ENCODE measurements around the gene NPIPA5. TPM values are rescaled to one million over a fixed set of nuclear protein-coding genes. Genes with fewer than 3 reads are reported as not detected.
A peak's percentile ranks its signal among the peaks of the same experiment; 100 is the strongest.
"Not testable (repeated sequence)": the region's sequence is repeated elsewhere in the genome, so short reads cannot be mapped to it uniquely, and the experiment has no call there.

Gene NPIPA5
- total and polyA plus RNA-seq, 9 donors = 3.9 to 92.2 (median 21.0) TPM

DNA sequence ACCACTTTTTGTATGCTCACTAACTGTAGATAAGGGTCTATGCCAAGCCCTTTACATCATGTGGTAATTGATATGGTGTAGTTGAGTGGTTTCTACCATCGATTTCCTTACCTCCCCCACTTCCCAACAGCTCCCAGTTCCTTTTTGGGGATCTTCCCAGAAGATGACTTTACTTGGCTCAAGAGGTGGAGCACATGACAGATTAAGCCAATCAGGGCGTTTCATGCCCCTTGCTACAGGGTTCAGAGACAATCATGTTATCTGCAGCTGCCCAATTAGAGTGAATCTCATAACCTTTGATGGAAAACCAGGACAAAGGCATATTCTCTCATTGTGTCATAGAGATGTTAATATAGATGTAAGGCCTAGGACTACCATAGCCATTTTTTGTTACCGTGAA, 40.1 kb upstream of the NPIPA5 start:
- TF ChIP-seq, protein P1, sequence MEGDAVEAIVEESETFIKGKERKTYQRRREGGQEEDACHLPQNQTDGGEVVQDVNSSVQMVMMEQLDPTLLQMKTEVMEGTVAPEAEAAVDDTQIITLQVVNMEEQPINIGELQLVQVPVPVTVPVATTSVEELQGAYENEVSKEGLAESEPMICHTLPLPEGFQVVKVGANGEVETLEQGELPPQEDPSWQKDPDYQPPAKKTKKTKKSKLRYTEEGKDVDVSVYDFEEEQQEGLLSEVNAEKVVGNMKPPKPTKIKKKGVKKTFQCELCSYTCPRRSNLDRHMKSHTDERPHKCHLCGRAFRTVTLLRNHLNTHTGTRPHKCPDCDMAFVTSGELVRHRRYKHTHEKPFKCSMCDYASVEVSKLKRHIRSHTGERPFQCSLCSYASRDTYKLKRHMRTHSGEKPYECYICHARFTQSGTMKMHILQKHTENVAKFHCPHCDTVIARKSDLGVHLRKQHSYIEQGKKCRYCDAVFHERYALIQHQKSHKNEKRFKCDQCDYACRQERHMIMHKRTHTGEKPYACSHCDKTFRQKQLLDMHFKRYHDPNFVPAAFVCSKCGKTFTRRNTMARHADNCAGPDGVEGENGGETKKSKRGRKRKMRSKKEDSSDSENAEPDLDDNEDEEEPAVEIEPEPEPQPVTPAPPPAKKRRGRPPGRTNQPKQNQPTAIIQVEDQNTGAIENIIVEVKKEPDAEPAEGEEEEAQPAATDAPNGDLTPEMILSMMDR (IDR thresholded peaks at IDR 0.05) = no peak
- TF ChIP-seq EP300 (IDR thresholded peaks at IDR 0.05) (no peak), POLR2A (IDR thresholded peaks at IDR 0.05) (no peak)
- Histone ChIP-seq H3K4me1 (ENCODE audit: insufficient read depth) (no peaks in the 10 kb centered on the region), H3K4me3 (no peak overlapping the region), H3K9me3 (no peaks in the 10 kb centered on the region), H3K36me3 (no peaks in the 10 kb centered on the region), H3K27ac (no peak overlapping the region), H3K27me3 (no peaks in the 10 kb centered on the region)
- 72 to 81% (median 73%) methylated on average over 3 of the region's 3 CpGs for WGBS, 3 donors
- intact Hi-C loops (cut with DNase I) = no loop called here
- no peak for DNase-seq

DNA sequence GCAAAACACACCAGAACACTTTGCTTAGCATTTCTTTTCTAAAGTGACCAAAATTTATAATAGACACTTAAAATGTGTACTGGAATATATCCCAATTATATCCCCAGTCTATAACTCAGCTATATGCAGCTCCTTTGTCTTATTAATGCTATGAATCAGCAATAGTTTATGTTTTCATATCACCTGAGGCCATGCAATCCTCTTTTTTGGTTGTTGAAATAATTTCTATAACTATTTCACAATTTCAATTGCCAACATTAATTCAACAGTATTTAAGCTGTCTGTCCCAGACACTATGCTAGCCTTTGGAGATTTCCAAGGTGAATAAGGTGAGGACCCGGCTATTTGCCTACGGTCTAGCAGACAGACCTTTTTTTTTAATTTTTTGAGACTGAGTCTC, 39.1 kb upstream of the NPIPA5 start:
- 89 to 95% (median 94%) methylated on average over 2 of the region's 2 CpGs for WGBS, 3 donors
- Histone ChIP-seq H3K27ac (no peak overlapping the region), H3K4me1 (ENCODE audit: insufficient read depth) (no peaks in the 10 kb centered on the region), H3K4me3 (no peak overlapping the region), H3K27me3 (no peaks in the 10 kb centered on the region), H3K9me3 (no peaks in the 10 kb centered on the region), H3K36me3 (no peaks in the 10 kb centered on the region)
- TF ChIP-seq, protein P1 (IDR thresholded peaks at IDR 0.05) = no peak
- no peak for TF ChIP-seq EP300 (IDR thresholded peaks at IDR 0.05)
- no peak for TF ChIP-seq POLR2A (IDR thresholded peaks at IDR 0.05)
- intact Hi-C loops (cut with DNase I) = no loop called here
- DNase-seq = no peak

DNA sequence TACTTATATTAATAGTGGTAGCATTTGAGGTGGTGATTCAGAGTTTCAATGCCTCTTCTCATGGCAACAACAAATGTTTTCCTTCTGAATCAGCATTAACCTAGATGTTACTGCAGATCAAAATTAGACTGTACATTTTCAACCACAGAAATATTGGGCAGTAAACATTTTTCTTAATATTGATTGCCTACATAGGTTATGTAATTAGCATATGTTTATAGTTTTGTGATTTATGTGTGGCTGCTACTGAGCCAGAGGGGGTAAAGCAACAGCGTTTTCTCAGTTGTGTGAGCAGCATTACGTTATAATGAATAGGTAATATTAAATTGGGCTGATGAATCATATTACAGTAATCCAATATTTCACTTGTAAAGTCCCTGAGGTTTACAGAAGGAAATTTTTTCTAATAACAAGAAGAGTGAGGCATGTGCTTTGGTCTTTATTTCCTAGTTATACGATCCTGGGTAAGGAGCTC, 37.5 kb upstream of the NPIPA5 start:
- intact Hi-C loops (cut with DNase I) = no loop called here
- no peaks in the 10 kb centered on the region for H3K36me3 ChIP-seq
- no peaks in the 10 kb centered on the region for H3K4me1 ChIP-seq (ENCODE audit: insufficient read depth)
- no peaks in the 10 kb centered on the region for H3K9me3 ChIP-seq
- H3K27ac ChIP-seq = no peak overlapping the region
- WGBS, 3 donors = 45 to 50% (median 45%) methylated on average over 3 of the region's 3 CpGs
- H3K27me3 ChIP-seq = no peaks in the 10 kb centered on the region
- H3K4me3 ChIP-seq = no peak overlapping the region
- DNase-seq = no peak
- TF ChIP-seq EP300 (IDR thresholded peaks at IDR 0.05) = no peak
- TF ChIP-seq, protein P1 (IDR thresholded peaks at IDR 0.05) = no peak
- no peak for TF ChIP-seq POLR2A (IDR thresholded peaks at IDR 0.05)

DNA sequence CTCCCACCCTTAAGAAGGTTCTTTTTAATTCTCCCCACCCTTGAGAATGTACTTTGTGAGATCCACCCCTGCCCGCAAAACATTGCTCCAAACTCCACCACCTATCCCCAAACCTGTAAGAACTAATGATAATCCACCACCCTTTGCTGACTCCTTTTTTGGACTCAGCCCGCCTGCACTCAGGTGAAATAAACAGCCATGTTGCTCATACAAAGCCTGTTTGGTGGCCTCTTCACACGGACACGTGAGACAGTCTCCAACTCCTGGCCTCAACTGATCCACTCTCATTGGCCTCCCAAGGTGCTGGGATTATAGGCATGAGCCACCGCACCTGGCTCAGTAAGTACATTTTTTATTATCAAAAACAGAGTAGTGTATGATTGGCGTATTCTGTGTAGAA, 31.4 kb upstream of the NPIPA5 start:
- intact Hi-C loops (cut with DNase I); H3K27ac ChIP-seq; DNase-seq; H3K36me3 ChIP-seq; H3K4me1 ChIP-seq (ENCODE audit: insufficient read depth); H3K4me3 ChIP-seq; H3K27me3 ChIP-seq; H3K9me3 ChIP-seq: not testable (repeated sequence)
- 93 to 97% (median 95%) methylated on average over 6 of the region's 6 CpGs for WGBS, 3 donors

DNA sequence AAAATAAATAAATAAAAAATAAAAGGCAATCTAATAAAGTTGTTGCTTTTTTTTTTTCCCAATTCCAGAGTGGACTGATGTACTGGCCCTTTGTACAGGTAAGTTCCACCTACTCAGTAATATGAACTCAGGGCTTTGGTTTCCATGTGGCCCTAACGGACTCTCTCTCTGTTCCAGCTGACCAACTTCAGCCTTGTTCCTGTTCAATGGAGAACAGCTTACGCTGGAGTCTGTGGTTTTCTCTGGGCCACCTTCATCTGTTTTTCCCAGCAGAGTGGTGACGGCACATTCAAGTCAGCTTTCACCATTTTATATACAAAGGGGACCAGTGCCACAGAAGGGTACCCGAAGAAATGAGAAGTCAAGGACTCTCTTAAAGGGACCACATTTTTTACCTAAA, 29.7 kb upstream of the NPIPA5 start:
- H3K9me3 ChIP-seq; H3K36me3 ChIP-seq; H3K27me3 ChIP-seq; H3K27ac ChIP-seq; H3K4me3 ChIP-seq; H3K4me1 ChIP-seq (ENCODE audit: insufficient read depth); DNase-seq; intact Hi-C loops (cut with DNase I): not testable (repeated sequence)
- WGBS, 3 donors = 74 to 82% (median 77%) methylated on average over 4 of the region's 4 CpGs

DNA sequence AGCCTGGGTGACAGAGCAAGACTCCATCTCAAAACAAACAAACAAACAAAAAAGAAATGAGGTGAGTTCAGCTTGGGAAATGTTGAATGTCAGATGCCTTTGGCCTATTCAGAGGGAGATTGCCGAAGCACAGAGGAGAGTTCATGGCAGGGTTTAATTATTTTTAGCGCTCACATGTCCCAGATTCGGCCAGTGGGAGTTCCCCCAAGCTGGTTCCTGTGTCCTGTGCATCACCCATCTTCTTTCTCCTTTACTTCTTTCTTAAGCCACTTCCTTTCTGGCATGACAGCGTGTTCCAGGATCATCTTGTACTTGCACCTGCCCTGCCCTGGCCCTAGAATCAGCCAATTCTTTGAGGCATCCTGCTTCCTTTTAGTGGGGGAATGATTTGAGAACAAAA, 26.7 kb upstream of the NPIPA5 start:
- WGBS, 3 donors = 32 to 52% (median 47%) methylated on average over 4 of the region's 4 CpGs
- no peaks in the 10 kb centered on the region for H3K4me1 ChIP-seq (ENCODE audit: insufficient read depth)
- intact Hi-C loops (cut with DNase I) = no loop called here
- no peak for TF ChIP-seq POLR2A (IDR thresholded peaks at IDR 0.05)
- TF ChIP-seq EP300 (IDR thresholded peaks at IDR 0.05) = no peak
- TF ChIP-seq, protein P1 (IDR thresholded peaks at IDR 0.05) = no peak
- H3K4me3 ChIP-seq = no peak overlapping the region
- H3K36me3 ChIP-seq = no peaks in the 10 kb centered on the region
- H3K9me3 ChIP-seq = no peaks in the 10 kb centered on the region
- H3K27ac ChIP-seq = no peak overlapping the region
- H3K27me3 ChIP-seq = no peaks in the 10 kb centered on the region
- peak in 3 of 5 donors; percentile 24 to 60 (median 59) for DNase-seq

DNA sequence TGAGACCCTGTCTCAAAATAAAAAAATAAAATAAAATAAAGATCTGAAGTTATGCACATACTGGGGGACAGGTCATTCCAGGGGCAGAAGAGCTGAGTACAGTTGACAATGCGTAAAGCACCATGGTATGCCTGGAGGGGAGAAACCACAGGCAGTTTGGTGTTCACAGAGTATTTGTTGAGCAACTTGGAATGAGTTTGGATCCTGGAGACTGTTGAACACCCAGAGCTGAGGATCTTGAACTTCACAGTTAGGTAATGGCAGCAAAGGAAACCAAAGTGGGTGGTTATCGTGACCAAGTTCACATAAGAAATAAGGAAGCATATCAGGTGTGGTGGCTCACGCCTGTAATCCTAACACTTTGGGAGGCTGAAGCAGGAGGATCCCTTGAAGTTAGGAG, 26.0 kb upstream of the NPIPA5 start:
- 94 to 97% (median 96%) methylated on average over 3 of the region's 3 CpGs for WGBS, 3 donors
- H3K36me3 ChIP-seq; DNase-seq; intact Hi-C loops (cut with DNase I); H3K9me3 ChIP-seq; H3K27me3 ChIP-seq; H3K4me3 ChIP-seq; H3K4me1 ChIP-seq (ENCODE audit: insufficient read depth); H3K27ac ChIP-seq: not testable (repeated sequence)
